Gastrocnemius medialis (tissue), 4 donors: ENCODE data around the gene BCL11B.

Experiments
- CTCF ChIP-seq, 5 experiments: fragments of 450-650 bp in 3 of 5; fragments of 200-600 bp in 2 of 5; sonication (generic) in 2 of 5; IDR thresholded peaks in 4 of 5; conservative IDR thresholded peaks in 1 of 5; 1 replicate in 4 of 5; 2 replicates in 1 of 5; pipeline ENCODE4 v1.5.1; 2016 to 2019; ENCODE audit warnings: antibody characterized with exemption in 5 of 5, mild to moderate bottlenecking in 3 of 5, moderate library complexity in 3 of 5
- POLR2A ChIP-seq, 2 donors: fragments of 450-650 bp; IDR thresholded peaks; one replicate each; pipeline ENCODE4 v1.6.1; 2017; ENCODE audit warnings: antibody characterized with exemption in 2 of 2, mild to moderate bottlenecking in 2 of 2, moderate library complexity in 2 of 2

GRCh38 chr14:99318091-99318958, 46.3 kb upstream of the BCL11B start:
- TF ChIP-seq POLR2A (IDR thresholded peaks at IDR 0.05) (no peak), CTCF (IDR thresholded peaks at IDR 0.05 in 4 of 5, conservative IDR thresholded peaks at IDR 0.05 in 1 of 5) (no peak)
